SK-N-SH treated with all-trans-retinoic acid at 6 μM for 48 hours (cell line): Measurements from ENCODE around the gene GSTO2.

Source experiments
- ATAC-seq: fragments of 200-7000 bp; cut with Tn5 transposase; 3 replicates; pipeline ENCODE4 v1.9.1; 2020; ENCODE audit warnings: mild to moderate bottlenecking, moderate library complexity
- BACH2 ChIP-seq: fragments of 250-450 bp; sonication (Bioruptor Pico); IDR thresholded peaks from 2 replicates; pipeline ENCODE4 v1.9.0; 2021; ENCODE audit warnings: mild to moderate bottlenecking, borderline replicate concordance
- CREB5 ChIP-seq: fragments of 250-450 bp; sonication (Bioruptor Pico); IDR thresholded peaks from 2 replicates; pipeline ENCODE4 v1.5.1; 2020; ENCODE audit warnings: low read depth, mild to moderate bottlenecking, moderate library complexity
- CSDC2 ChIP-seq: fragments of 250-450 bp; sonication (Bioruptor Pico); IDR thresholded peaks from 2 replicates; pipeline ENCODE4 v1.5.0; 2020; ENCODE audit warnings: mild to moderate bottlenecking, moderate library complexity
- ESRRG ChIP-seq: fragments of 250-450 bp; sonication (Bioruptor Pico); IDR thresholded peaks from 2 replicates; pipeline ENCODE4 v1.6.1; 2021; ENCODE audit warnings: mild to moderate bottlenecking
- GLIS3 ChIP-seq: fragments of 250-450 bp; sonication (Bioruptor Pico); IDR thresholded peaks from 2 replicates; pipeline ENCODE4 v1.5.0; 2020; ENCODE audit warnings: mild to moderate bottlenecking, moderate library complexity
- ISL1 ChIP-seq: fragments of 250-450 bp; sonication (Bioruptor Pico); IDR thresholded peaks from 2 replicates; pipeline ENCODE4 v2.1.2; 2022; ENCODE audit warnings: mild to moderate bottlenecking, moderate library complexity
- OSR1 ChIP-seq: fragments of 250-450 bp; sonication (Bioruptor Pico); IDR thresholded peaks from 2 replicates; pipeline ENCODE4 v1.8.0; 2022; ENCODE audit warnings: moderate library complexity, mild to moderate bottlenecking, inconsistent platforms
- PATZ1 ChIP-seq: fragments of 250-450 bp; sonication (Bioruptor Pico); IDR thresholded peaks from 2 replicates; pipeline ENCODE4 v1.8.0; 2020; ENCODE audit warnings: mild to moderate bottlenecking, moderate library complexity, borderline replicate concordance
- PPARA ChIP-seq: fragments of 250-450 bp; sonication (Bioruptor Pico); IDR thresholded peaks from 2 replicates; pipeline ENCODE4 v1.5.0; 2020; ENCODE audit warnings: mild to moderate bottlenecking, borderline replicate concordance
- SNAI2 ChIP-seq: fragments of 250-450 bp; sonication (Bioruptor Pico); IDR thresholded peaks from 2 replicates; pipeline ENCODE4 v1.5.0; 2020; ENCODE audit warnings: mild to moderate bottlenecking, moderate library complexity
- TCF4 ChIP-seq: fragments of 250-450 bp; sonication (Bioruptor Pico); IDR thresholded peaks from 2 replicates; pipeline ENCODE4 v1.8.0; 2021; ENCODE audit warnings: mild to moderate bottlenecking, moderate library complexity, borderline replicate concordance
- TOX ChIP-seq: fragments of 250-450 bp; sonication (Bioruptor Pico); IDR thresholded peaks from 2 replicates; pipeline ENCODE4 v1.8.0; 2021; ENCODE audit warnings: mild to moderate bottlenecking, moderate library complexity, borderline replicate concordance
- ZC3H10 ChIP-seq: fragments of 250-450 bp; sonication (Bioruptor Pico); IDR thresholded peaks from 2 replicates; pipeline ENCODE4 v1.5.1; 2021; ENCODE audit warnings: mild to moderate bottlenecking, moderate library complexity
- ZFP3 ChIP-seq: fragments of 250-450 bp; sonication (Bioruptor Pico); IDR thresholded peaks from 2 replicates; pipeline ENCODE4 v1.5.0; 2020; ENCODE audit warnings: mild to moderate bottlenecking, moderate library complexity
- ZFP30 ChIP-seq: fragments of 450-650 bp; formaldehyde crosslinking; IDR thresholded peaks from 2 replicates; pipeline ENCODE4 v1.5.0; 2022; ENCODE audit warnings: mild to moderate bottlenecking, moderate library complexity
- ZNF565 ChIP-seq: fragments of 450-650 bp; formaldehyde crosslinking; conservative IDR thresholded peaks from 2 replicates; pipeline ENCODE4 v1.5.0; 2020; ENCODE audit warnings: low read depth, mild to moderate bottlenecking, moderate library complexity
- ZNF70 ChIP-seq: fragments of 450-650 bp; formaldehyde crosslinking; IDR thresholded peaks from 2 replicates; pipeline ENCODE4 v1.5.0; 2020; ENCODE audit warnings: mild to moderate bottlenecking, moderate library complexity
- ZNF8 ChIP-seq: fragments of 450-650 bp; formaldehyde crosslinking; IDR thresholded peaks from 2 replicates; pipeline ENCODE4 v1.5.0; 2020; ENCODE audit warnings: mild to moderate bottlenecking, moderate library complexity
- TF ChIP-seq, protein P1 (sequence below): fragments of 250-450 bp; sonication (Bioruptor Pico); IDR thresholded peaks from 2 replicates; pipeline ENCODE4 v1.5.0; 2020; ENCODE audit warnings: mild to moderate bottlenecking, moderate library complexity
- TF ChIP-seq, protein P2 (sequence below): fragments of 250-450 bp; sonication (Bioruptor Pico); IDR thresholded peaks from 2 replicates; pipeline ENCODE4 v1.8.0; 2021; ENCODE audit warnings: low read depth, mild to moderate bottlenecking, moderate library complexity, borderline replicate concordance
- TF ChIP-seq, protein P3 (sequence below): fragments of 250-450 bp; sonication (Bioruptor Pico); IDR thresholded peaks from 2 replicates; pipeline ENCODE4 v1.5.1; 2021; ENCODE audit warnings: mild to moderate bottlenecking, moderate library complexity

GSTO2 gene

DNA sequence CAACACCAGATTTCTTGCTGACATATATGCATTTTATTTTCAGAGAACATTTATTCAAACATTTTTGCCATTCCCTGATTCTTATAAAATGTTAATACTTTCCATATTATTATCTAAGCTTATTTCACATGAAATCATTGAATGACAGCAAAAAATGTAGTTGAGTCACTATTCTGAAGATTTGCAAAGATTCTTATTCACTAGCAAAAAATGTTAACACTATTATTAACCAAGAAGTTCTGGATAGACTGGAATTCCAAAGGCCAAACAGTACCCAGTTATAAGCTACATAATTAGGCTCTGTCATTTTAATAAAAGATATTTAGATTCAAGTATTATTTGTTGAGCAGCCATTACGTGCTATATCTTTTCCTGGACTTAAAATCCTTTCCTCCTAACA lies 4.3 kb downstream of the GSTO2 start (continued):
- TF ChIP-seq, protein P1, sequence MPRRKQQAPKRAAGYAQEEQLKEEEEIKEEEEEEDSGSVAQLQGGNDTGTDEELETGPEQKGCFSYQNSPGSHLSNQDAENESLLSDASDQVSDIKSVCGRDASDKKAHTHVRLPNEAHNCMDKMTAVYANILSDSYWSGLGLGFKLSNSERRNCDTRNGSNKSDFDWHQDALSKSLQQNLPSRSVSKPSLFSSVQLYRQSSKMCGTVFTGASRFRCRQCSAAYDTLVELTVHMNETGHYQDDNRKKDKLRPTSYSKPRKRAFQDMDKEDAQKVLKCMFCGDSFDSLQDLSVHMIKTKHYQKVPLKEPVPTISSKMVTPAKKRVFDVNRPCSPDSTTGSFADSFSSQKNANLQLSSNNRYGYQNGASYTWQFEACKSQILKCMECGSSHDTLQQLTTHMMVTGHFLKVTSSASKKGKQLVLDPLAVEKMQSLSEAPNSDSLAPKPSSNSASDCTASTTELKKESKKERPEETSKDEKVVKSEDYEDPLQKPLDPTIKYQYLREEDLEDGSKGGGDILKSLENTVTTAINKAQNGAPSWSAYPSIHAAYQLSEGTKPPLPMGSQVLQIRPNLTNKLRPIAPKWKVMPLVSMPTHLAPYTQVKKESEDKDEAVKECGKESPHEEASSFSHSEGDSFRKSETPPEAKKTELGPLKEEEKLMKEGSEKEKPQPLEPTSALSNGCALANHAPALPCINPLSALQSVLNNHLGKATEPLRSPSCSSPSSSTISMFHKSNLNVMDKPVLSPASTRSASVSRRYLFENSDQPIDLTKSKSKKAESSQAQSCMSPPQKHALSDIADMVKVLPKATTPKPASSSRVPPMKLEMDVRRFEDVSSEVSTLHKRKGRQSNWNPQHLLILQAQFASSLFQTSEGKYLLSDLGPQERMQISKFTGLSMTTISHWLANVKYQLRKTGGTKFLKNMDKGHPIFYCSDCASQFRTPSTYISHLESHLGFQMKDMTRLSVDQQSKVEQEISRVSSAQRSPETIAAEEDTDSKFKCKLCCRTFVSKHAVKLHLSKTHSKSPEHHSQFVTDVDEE (CRISPR knock-in tag), result no peak

GRCh38 chr10:104273899-104274575 lies 5.1 kb downstream of the GSTO2 start:
- no peak; the same call in 2 of the 3 replicates for ATAC-seq
- TF ChIP-seq ISL1 (CRISPR knock-in tag) (no peak), ESRRG (CRISPR knock-in tag) (no peak), ZC3H10 (no peak), ZNF8 (CRISPR knock-in tag) (no peak), GLIS3 (CRISPR knock-in tag) (no peak), OSR1 (CRISPR knock-in tag) (no peak), BACH2 (CRISPR knock-in tag) (no peak), SNAI2 (no peak), TOX (CRISPR knock-in tag) (no peak), CREB5 (CRISPR knock-in tag) (no peak), ZFP30 (no peak)
- TF ChIP-seq, protein P2, sequence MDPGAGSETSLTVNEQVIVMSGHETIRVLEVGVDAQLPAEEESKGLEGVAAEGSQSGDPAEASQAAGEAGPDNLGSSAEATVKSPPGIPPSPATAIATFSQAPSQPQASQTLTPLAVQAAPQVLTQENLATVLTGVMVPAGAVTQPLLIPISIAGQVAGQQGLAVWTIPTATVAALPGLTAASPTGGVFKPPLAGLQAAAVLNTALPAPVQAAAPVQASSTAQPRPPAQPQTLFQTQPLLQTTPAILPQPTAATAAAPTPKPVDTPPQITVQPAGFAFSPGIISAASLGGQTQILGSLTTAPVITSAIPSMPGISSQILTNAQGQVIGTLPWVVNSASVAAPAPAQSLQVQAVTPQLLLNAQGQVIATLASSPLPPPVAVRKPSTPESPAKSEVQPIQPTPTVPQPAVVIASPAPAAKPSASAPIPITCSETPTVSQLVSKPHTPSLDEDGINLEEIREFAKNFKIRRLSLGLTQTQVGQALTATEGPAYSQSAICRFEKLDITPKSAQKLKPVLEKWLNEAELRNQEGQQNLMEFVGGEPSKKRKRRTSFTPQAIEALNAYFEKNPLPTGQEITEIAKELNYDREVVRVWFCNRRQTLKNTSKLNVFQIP (CRISPR knock-in tag), result no peak

- TF ChIP-seq ISL1 (CRISPR knock-in tag) (no peak), TCF4 (no peak), ZFP3 (CRISPR knock-in tag) (no peak), SNAI2 (no peak), ZNF70 (CRISPR knock-in tag) (no peak), PPARA (no peak), CSDC2 (CRISPR knock-in tag) (no peak), OSR1 (CRISPR knock-in tag) (no peak), ZNF8 (CRISPR knock-in tag) (no peak), ZFP30 (no peak)
- TF ChIP-seq, protein P2 (CRISPR knock-in tag), result no peak
- TF ChIP-seq, all 23 proteins: peak for 0
- peak; percentile 71 for ATAC-seq
These were observed 6.1 kb downstream of the GSTO2 start for GRCh38 chr10:104274762-104275721.

DNA sequence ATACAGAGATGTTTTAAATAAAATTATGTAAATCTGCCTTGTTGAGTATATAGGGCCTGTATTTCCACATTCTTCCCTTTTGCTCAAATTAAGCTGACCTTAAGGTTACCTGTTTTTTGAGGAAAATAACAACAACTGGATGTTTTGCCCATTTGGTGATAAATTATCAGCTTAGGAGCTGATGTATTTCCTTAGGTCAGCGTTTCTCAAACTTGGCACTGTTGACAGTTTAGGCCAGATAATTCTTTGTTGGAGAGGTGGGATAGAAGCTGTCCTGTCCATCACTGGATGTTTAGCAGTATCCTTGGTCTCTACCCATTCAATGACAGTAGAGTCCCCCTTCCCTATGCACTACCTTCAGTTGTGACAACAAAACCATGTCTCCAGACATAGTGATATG lies 7.2 kb downstream of the GSTO2 start:
- no peak for TF ChIP-seq CSDC2 (CRISPR knock-in tag)
- TF ChIP-seq, protein P3, sequence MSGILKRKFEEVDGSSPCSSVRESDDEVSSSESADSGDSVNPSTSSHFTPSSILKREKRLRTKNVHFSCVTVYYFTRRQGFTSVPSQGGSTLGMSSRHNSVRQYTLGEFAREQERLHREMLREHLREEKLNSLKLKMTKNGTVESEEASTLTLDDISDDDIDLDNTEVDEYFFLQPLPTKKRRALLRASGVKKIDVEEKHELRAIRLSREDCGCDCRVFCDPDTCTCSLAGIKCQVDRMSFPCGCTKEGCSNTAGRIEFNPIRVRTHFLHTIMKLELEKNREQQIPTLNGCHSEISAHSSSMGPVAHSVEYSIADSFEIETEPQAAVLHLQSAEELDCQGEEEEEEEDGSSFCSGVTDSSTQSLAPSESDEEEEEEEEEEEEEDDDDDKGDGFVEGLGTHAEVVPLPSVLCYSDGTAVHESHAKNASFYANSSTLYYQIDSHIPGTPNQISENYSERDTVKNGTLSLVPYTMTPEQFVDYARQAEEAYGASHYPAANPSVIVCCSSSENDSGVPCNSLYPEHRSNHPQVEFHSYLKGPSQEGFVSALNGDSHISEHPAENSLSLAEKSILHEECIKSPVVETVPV (CRISPR knock-in tag), result no peak
- TF ChIP-seq ZFP30, result no peak
- TF ChIP-seq PATZ1, result no peak
- TF ChIP-seq ZNF565 (CRISPR knock-in tag), result no peak
- no peak for TF ChIP-seq ZNF8 (CRISPR knock-in tag)
- TF ChIP-seq ZNF70 (CRISPR knock-in tag), result no peak
- no peak for TF ChIP-seq ISL1 (CRISPR knock-in tag)
- no peak for TF ChIP-seq ZFP3 (CRISPR knock-in tag)
- TF ChIP-seq SNAI2, result no peak
- TF ChIP-seq OSR1 (CRISPR knock-in tag), result no peak
- no peak for ATAC-seq
